ENCODE data around the gene NXPH1. TPM values are rescaled to one million over a fixed set of nuclear protein-coding genes. Genes with fewer than 3 reads are reported as not detected.

NXPH1 gene
- total RNA-seq, 1 donor = not detected

- TF ChIP-seq CTCF (IDR thresholded peaks at IDR 0.05; ENCODE audit: extremely low read depth, low read depth, low read length) = peak; percentile 68
Observed at GRCh38 chr7:8436965-8437364, 3.6 kb downstream of the NXPH1 start.

GRCh38 chr7:8437606-8438005 lies 4.2 kb downstream of the NXPH1 start:
- H3K4me2 ChIP-seq (ENCODE audit: insufficient read depth, low read length) = no peak overlapping the region
- H3K27ac ChIP-seq (ENCODE audit: low read depth, low read length) = no peak overlapping the region
- no peak overlapping the region for H2AFZ ChIP-seq (ENCODE audit: low read length)
- no peak for DNase-seq (ENCODE audit: insufficient read length, low spot score, missing footprints)
- no peak overlapping the region for H3K4me3 ChIP-seq (ENCODE audit: insufficient read depth, low read length)
- H3K9me3 ChIP-seq (ENCODE audit: low read depth, low read length) = no peaks in the 10 kb centered on the region
- no peaks in the 10 kb centered on the region for H3K36me3 ChIP-seq (ENCODE audit: insufficient read depth, low read length)
- peaks cover 52% of the 10 kb centered on the region for H3K27me3 ChIP-seq (ENCODE audit: insufficient read depth, low read length)
- no peaks in the 10 kb centered on the region for H3K79me2 ChIP-seq (ENCODE audit: insufficient read depth, low read length)
- no peak for TF ChIP-seq CTCF (IDR thresholded peaks at IDR 0.05; ENCODE audit: extremely low read depth, low read depth, low read length)
- no peaks in the 10 kb centered on the region for H3K4me1 ChIP-seq (ENCODE audit: insufficient read depth, low read length)
- no peaks in the 10 kb centered on the region for H4K20me1 ChIP-seq (ENCODE audit: insufficient read depth, low read length)

More at GRCh38 chr7:8436965-8437364, 3.6 kb downstream of the NXPH1 start:
- H3K4me3 ChIP-seq (ENCODE audit: insufficient read depth, low read length) = no peak overlapping the region
- DNase-seq (ENCODE audit: insufficient read length, low spot score, missing footprints) = no peak
- H3K27me3 ChIP-seq (ENCODE audit: insufficient read depth, low read length) = peaks cover 46% of the 10 kb centered on the region
- no peaks in the 10 kb centered on the region for H4K20me1 ChIP-seq (ENCODE audit: insufficient read depth, low read length)
- H3K9me3 ChIP-seq (ENCODE audit: low read depth, low read length) = no peaks in the 10 kb centered on the region
- H3K4me1 ChIP-seq (ENCODE audit: insufficient read depth, low read length) = no peaks in the 10 kb centered on the region
- H3K79me2 ChIP-seq (ENCODE audit: insufficient read depth, low read length) = no peaks in the 10 kb centered on the region
- H3K27ac ChIP-seq (ENCODE audit: low read depth, low read length) = no peak overlapping the region
- no peaks in the 10 kb centered on the region for H3K36me3 ChIP-seq (ENCODE audit: insufficient read depth, low read length)
- no peak overlapping the region for H2AFZ ChIP-seq (ENCODE audit: low read length)
- no peak overlapping the region for H3K4me2 ChIP-seq (ENCODE audit: insufficient read depth, low read length)

GRCh38 chr7:8440670-8441069 lies 7.3 kb downstream of the NXPH1 start:
- H2AFZ ChIP-seq (ENCODE audit: low read length) = no peak overlapping the region
- no peaks in the 10 kb centered on the region for H4K20me1 ChIP-seq (ENCODE audit: insufficient read depth, low read length)
- no peaks in the 10 kb centered on the region for H3K4me1 ChIP-seq (ENCODE audit: insufficient read depth, low read length)
- DNase-seq (ENCODE audit: insufficient read length, low spot score, missing footprints) = no peak
- no peak overlapping the region for H3K27ac ChIP-seq (ENCODE audit: low read depth, low read length)
- no peak for TF ChIP-seq CTCF (IDR thresholded peaks at IDR 0.05; ENCODE audit: extremely low read depth, low read depth, low read length)
- no peaks in the 10 kb centered on the region for H3K79me2 ChIP-seq (ENCODE audit: insufficient read depth, low read length)
- no peaks in the 10 kb centered on the region for H3K36me3 ChIP-seq (ENCODE audit: insufficient read depth, low read length)
- H3K9me3 ChIP-seq (ENCODE audit: low read depth, low read length) = no peaks in the 10 kb centered on the region
- H3K4me2 ChIP-seq (ENCODE audit: insufficient read depth, low read length) = no peak overlapping the region
- H3K4me3 ChIP-seq (ENCODE audit: insufficient read depth, low read length) = no peak overlapping the region
- peaks cover 35% of the 10 kb centered on the region for H3K27me3 ChIP-seq (ENCODE audit: insufficient read depth, low read length)

GRCh38 chr7:8441106-8441965 lies 7.9 kb downstream of the NXPH1 start:
- no peak for TF ChIP-seq CTCF (IDR thresholded peaks at IDR 0.05; ENCODE audit: extremely low read depth, low read depth, low read length)
- Histone ChIP-seq H3K27me3 (ENCODE audit: insufficient read depth, low read length) (peaks cover 28% of the 10 kb centered on the region), H3K36me3 (ENCODE audit: insufficient read depth, low read length) (no peaks in the 10 kb centered on the region), H3K4me3 (ENCODE audit: insufficient read depth, low read length) (no peak overlapping the region), H3K79me2 (ENCODE audit: insufficient read depth, low read length) (no peaks in the 10 kb centered on the region), H3K4me1 (ENCODE audit: insufficient read depth, low read length) (no peaks in the 10 kb centered on the region), H3K4me2 (ENCODE audit: insufficient read depth, low read length) (no peak overlapping the region), H3K9me3 (ENCODE audit: low read depth, low read length) (no peaks in the 10 kb centered on the region), H3K27ac (ENCODE audit: low read depth, low read length) (no peak overlapping the region), H4K20me1 (ENCODE audit: insufficient read depth, low read length) (no peaks in the 10 kb centered on the region), H2AFZ (ENCODE audit: low read length) (no peak overlapping the region)
- no peak for DNase-seq (ENCODE audit: insufficient read length, low spot score, missing footprints)

All from osteoblast (primary cell).